ENCODE results near the gene SCRN1.

Gene SCRN1

GRCh38 chr7:29871787-29872398 is 117.7 kb downstream of the SCRN1 start:
- TF ChIP-seq FOXP2 (optimal IDR thresholded peaks at IDR 0.05; ENCODE audit: control extremely low read depth, extremely low read length, insufficient read depth), result no peak
- no peak for TF ChIP-seq EZH2 (IDR thresholded peaks at IDR 0.05)
- TF ChIP-seq POLR2AphosphoS5 (IDR thresholded peaks at IDR 0.05; ENCODE audit: borderline replicate concordance, low read depth, low read length), result no peak
- Histone ChIP-seq H3K9ac (ENCODE audit: insufficient read length) (no peak overlapping the region), H3K36me3 (ENCODE audit: insufficient read depth, low read length) (no peaks in the 10 kb centered on the region), H3K9me3 (ENCODE audit: low read depth, low read length) (no peaks in the 10 kb centered on the region), H3K4me3 (no peak overlapping the region), H3K27ac (no peak overlapping the region)
- no peak for DNase-seq (ENCODE audit: low read depth, low spot score)
